ENCODE measurements around the gene PLAA. TPM values are rescaled to one million over a fixed set of nuclear protein-coding genes. Genes with fewer than 3 reads are reported as not detected.

Gene PLAA
- total RNA-seq, 2 experiments from 2014 or later: 30.1 to 34.1 TPM

GRCh38 chr9:26937816-26938371 is 9.1 kb downstream of the PLAA start:
- ATAC-seq (ENCODE audit: poor library complexity) (no peak), DNase-seq (no peak)
- Mint-ChIP-seq H3K36me3 (ENCODE audit: low read depth) (peaks cover 42% of the 10 kb centered on the region), H3K9me3 (peaks cover 3% of the 10 kb centered on the region), H3K27ac (no peak overlapping the region), H3K4me1 (ENCODE audit: low read depth) (peaks cover 58% of the 10 kb centered on the region), H3K4me3 (no peak overlapping the region), H3K27me3 (no peaks in the 10 kb centered on the region)
- H3K27me3 ChIP-seq (ENCODE audit: control insufficient read depth in 1 of 2, insufficient read depth in 2 of 2, low read length in 2 of 2): no peaks in the 10 kb centered on the region
- TF ChIP-seq, protein P1, sequence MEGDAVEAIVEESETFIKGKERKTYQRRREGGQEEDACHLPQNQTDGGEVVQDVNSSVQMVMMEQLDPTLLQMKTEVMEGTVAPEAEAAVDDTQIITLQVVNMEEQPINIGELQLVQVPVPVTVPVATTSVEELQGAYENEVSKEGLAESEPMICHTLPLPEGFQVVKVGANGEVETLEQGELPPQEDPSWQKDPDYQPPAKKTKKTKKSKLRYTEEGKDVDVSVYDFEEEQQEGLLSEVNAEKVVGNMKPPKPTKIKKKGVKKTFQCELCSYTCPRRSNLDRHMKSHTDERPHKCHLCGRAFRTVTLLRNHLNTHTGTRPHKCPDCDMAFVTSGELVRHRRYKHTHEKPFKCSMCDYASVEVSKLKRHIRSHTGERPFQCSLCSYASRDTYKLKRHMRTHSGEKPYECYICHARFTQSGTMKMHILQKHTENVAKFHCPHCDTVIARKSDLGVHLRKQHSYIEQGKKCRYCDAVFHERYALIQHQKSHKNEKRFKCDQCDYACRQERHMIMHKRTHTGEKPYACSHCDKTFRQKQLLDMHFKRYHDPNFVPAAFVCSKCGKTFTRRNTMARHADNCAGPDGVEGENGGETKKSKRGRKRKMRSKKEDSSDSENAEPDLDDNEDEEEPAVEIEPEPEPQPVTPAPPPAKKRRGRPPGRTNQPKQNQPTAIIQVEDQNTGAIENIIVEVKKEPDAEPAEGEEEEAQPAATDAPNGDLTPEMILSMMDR (IDR thresholded peaks at IDR 0.05): no peak
- intact Hi-C loops (cut with DNase I, micrococcal nuclease): no loop called here
- peaks cover 9% of the 10 kb centered on the region for H3K4me1 ChIP-seq (ENCODE audit: insufficient read depth, low read length)
- POLR2A ChIA-PET: interaction anchor here (1.3 kb wide), 1 partner anchor 10 kb away, joined by 4 read pairs; the partner anchor contains the start of gene PLAA
- CTCF ChIA-PET: no interaction called here
- no peak overlapping the region for H3K4me3 ChIP-seq (ENCODE audit: low read length)
- peaks cover 0 to 8% of the 10 kb centered on the region in 2 experiments for H3K9me3 ChIP-seq (ENCODE audit: control insufficient read depth in 1 of 2, insufficient read depth in 1 of 2, low read length in 2 of 2)
- peaks cover 12% of the 10 kb centered on the region for H3K36me3 ChIP-seq (ENCODE audit: insufficient read depth, low read length)
- H3K27ac ChIP-seq (ENCODE audit: low read depth in 1 of 2, low read length in 2 of 2): no peak overlapping the region

DNA sequence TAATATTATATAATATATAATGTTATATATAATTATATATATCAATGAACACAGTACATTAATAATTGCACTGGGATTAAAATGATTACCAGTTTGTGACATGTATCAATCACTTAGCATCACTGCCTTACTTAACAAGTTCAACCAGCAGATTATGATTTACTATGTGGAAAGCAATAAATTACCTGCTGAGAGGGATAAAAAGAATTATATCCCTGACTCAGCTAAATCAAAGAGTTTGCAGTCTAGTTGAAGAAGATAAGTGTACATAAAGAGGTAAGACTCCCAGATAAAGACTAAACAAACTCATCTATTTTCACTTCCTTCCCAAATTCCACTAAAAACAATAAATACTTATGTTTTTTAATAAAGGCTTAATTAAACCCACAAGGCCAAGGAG is 11.2 kb downstream of the PLAA start:
- Mint-ChIP-seq H3K4me3 (no peak overlapping the region), H3K36me3 (ENCODE audit: low read depth) (peaks cover 58% of the 10 kb centered on the region), H3K4me1 (ENCODE audit: low read depth) (peaks cover 46% of the 10 kb centered on the region), H3K27ac (no peak overlapping the region), H3K9me3 (peaks cover 3% of the 10 kb centered on the region), H3K27me3 (no peaks in the 10 kb centered on the region)
- TF ChIP-seq, protein P1 (IDR thresholded peaks at IDR 0.05): no peak
- intact Hi-C loops (cut with DNase I, micrococcal nuclease): no loop called here
- Histone ChIP-seq H3K27ac (ENCODE audit: low read depth in 1 of 2, low read length in 2 of 2) (no peak overlapping the region), H3K9me3 (ENCODE audit: control insufficient read depth in 1 of 2, insufficient read depth in 1 of 2, low read length in 2 of 2) (peaks cover 0 to 8% of the 10 kb centered on the region in 2 experiments), H3K4me1 (ENCODE audit: insufficient read depth, low read length) (peaks cover 9% of the 10 kb centered on the region), H3K4me3 (ENCODE audit: low read length) (no peak overlapping the region), H3K36me3 (ENCODE audit: insufficient read depth, low read length) (peaks cover 21% of the 10 kb centered on the region), H3K27me3 (ENCODE audit: control insufficient read depth in 1 of 2, insufficient read depth in 2 of 2, low read length in 2 of 2) (no peaks in the 10 kb centered on the region)
- POLR2A ChIA-PET: no interaction called here
- ATAC-seq (ENCODE audit: poor library complexity) (no peak), DNase-seq (no peak)
- CTCF ChIA-PET: no interaction called here

DNA sequence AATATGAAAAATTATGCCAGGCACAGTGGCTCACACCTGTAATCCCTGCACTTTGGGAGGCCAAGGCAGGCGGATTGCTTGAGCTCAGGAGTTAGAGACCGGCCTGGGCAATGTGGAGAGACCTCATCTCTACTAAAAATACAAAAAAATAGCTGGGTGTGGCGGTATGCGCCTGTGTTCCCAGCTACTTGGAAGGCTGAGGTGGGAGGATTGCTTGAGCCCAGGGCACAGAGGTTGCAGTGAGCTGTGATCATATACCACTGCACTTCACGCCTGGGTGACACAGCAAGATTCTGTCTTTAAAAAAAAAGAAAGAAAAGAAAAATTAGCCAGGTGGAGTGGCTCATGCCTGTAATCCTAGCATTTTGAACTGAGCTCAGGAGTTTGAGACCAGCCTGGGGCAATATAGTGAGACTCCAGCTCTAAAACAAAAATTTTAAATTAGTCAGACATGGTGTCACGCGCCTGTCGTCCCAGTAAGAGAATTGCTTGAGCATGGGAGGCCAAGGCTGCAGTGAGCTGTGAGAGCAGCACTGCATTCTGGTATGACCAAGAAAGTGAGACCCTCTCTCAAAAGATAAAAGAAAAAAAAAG is 18.0 kb downstream of the PLAA start:
- ATAC-seq (ENCODE audit: poor library complexity) (no peak), DNase-seq (no peak)
- Histone ChIP-seq H3K27me3 (ENCODE audit: control insufficient read depth in 1 of 2, insufficient read depth in 2 of 2, low read length in 2 of 2) (no peaks in the 10 kb centered on the region), H3K4me3 (ENCODE audit: low read length) (no peak overlapping the region), H3K9me3 (ENCODE audit: control insufficient read depth in 1 of 2, insufficient read depth in 1 of 2, low read length in 2 of 2) (no peaks in the 10 kb centered on the region), H3K27ac (ENCODE audit: low read depth in 1 of 2, low read length in 2 of 2) (no peak overlapping the region), H3K4me1 (ENCODE audit: insufficient read depth, low read length) (no peaks in the 10 kb centered on the region), H3K36me3 (ENCODE audit: insufficient read depth, low read length) (peaks cover 52% of the 10 kb centered on the region)
- Mint-ChIP-seq H3K36me3 (ENCODE audit: low read depth) (peaks cover 80% of the 10 kb centered on the region), H3K9me3 (no peaks in the 10 kb centered on the region), H3K4me1 (ENCODE audit: low read depth) (peaks cover 4% of the 10 kb centered on the region), H3K27me3 (no peaks in the 10 kb centered on the region), H3K27ac (no peak overlapping the region), H3K4me3 (no peak overlapping the region)
- ChIA-PET POLR2A (no interaction called here), CTCF (interaction anchor here (1.1 kb wide), 1 partner anchor 24 kb away, joined by 3 read pairs; no protein-coding TSS in a partner anchor)
- intact Hi-C loops (cut with DNase I, micrococcal nuclease): no loop called here
- TF ChIP-seq, protein P1 (IDR thresholded peaks at IDR 0.05): no peak
